Brain pericyte (primary cell): ENCODE results near the gene ZCCHC24.

Source experiments
- DNase-seq: peaks from one replicate; pipeline ENCODE4 v3.0.0-alpha.2; 2012; ENCODE audit warnings: low read depth, low spot score

The ZCCHC24 gene

GRCh38 chr10:79399223-79399831, 46.1 kb downstream of the ZCCHC24 start:
- peak; percentile 98 for DNase-seq

GRCh38 chr10:79398642-79399041, 46.8 kb downstream of the ZCCHC24 start:
- no peak for DNase-seq

GRCh38 chr10:79397575-79398303, 47.7 kb downstream of the ZCCHC24 start:
- DNase-seq = no peak

GRCh38 chr10:79397051-79397450, 48.4 kb downstream of the ZCCHC24 start:
- DNase-seq = no peak

- DNase-seq = no peak
These were observed 48.9 kb downstream of the ZCCHC24 start for GRCh38 chr10:79396520-79396919.

GRCh38 chr10:79394664-79395063, 50.8 kb downstream of the ZCCHC24 start:
- no peak for DNase-seq

GRCh38 chr10:79393924-79394610, 51.4 kb downstream of the ZCCHC24 start:
- no peak for DNase-seq

- no peak for DNase-seq
These were observed 52.1 kb downstream of the ZCCHC24 start for GRCh38 chr10:79393221-79393923.

GRCh38 chr10:79392506-79393176, 52.8 kb downstream of the ZCCHC24 start:
- no peak for DNase-seq

GRCh38 chr10:79392020-79392398, 53.4 kb downstream of the ZCCHC24 start:
- DNase-seq = no peak

- no peak for DNase-seq
These were observed 54.0 kb downstream of the ZCCHC24 start for GRCh38 chr10:79391231-79392019.

- no peak for DNase-seq
These were observed 54.7 kb downstream of the ZCCHC24 start for GRCh38 chr10:79390551-79391229.

GRCh38 chr10:79390057-79390456, 55.4 kb downstream of the ZCCHC24 start:
- no peak for DNase-seq

- no peak for DNase-seq
These were observed 57.2 kb downstream of the ZCCHC24 start for GRCh38 chr10:79387974-79388850.

- no peak for DNase-seq
These were observed 57.9 kb downstream of the ZCCHC24 start for GRCh38 chr10:79387466-79387973.

GRCh38 chr10:79386637-79387465, 58.6 kb downstream of the ZCCHC24 start:
- DNase-seq = no peak

GRCh38 chr10:79385804-79386531, 59.5 kb downstream of the ZCCHC24 start:
- no peak for DNase-seq
